Measurements from ENCODE around the gene RPTOR.

The RPTOR gene

DNA sequence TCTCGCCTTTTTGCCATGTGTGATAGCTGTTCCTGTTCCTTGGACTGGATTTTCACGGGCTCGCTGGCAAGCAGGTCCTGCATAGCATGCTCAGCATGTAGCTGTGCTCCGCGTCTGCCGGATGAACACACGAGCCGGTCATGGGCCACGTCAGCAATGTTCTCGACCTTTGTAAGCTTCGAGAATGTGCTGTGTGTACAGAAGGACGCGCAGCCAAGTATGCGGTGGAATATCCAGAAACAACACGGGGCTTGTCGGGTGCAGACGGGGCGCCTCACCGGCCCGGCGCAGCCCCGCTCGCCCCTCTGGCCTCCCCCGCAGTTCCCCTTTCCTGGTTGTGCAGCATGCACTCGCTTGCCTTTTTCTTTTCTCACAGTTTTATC is 42.2 kb downstream of the RPTOR start:
- TF ChIP-seq, protein P1, sequence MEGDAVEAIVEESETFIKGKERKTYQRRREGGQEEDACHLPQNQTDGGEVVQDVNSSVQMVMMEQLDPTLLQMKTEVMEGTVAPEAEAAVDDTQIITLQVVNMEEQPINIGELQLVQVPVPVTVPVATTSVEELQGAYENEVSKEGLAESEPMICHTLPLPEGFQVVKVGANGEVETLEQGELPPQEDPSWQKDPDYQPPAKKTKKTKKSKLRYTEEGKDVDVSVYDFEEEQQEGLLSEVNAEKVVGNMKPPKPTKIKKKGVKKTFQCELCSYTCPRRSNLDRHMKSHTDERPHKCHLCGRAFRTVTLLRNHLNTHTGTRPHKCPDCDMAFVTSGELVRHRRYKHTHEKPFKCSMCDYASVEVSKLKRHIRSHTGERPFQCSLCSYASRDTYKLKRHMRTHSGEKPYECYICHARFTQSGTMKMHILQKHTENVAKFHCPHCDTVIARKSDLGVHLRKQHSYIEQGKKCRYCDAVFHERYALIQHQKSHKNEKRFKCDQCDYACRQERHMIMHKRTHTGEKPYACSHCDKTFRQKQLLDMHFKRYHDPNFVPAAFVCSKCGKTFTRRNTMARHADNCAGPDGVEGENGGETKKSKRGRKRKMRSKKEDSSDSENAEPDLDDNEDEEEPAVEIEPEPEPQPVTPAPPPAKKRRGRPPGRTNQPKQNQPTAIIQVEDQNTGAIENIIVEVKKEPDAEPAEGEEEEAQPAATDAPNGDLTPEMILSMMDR (IDR thresholded peaks at IDR 0.05; ENCODE audit: control insufficient read depth, insufficient read depth, low read depth, low read length, missing control alignments) = no peak
- no peak for DNase-seq (ENCODE audit: low read depth)
- H3K4me3 ChIP-seq (ENCODE audit: control insufficient read depth, low read depth, low read length) = no peak overlapping the region

GRCh38 chr17:80588702-80589383 is 44.2 kb downstream of the RPTOR start:
- TF ChIP-seq, protein P1 (IDR thresholded peaks at IDR 0.05; ENCODE audit: control insufficient read depth, insufficient read depth, low read depth, low read length, missing control alignments) = no peak
- DNase-seq (ENCODE audit: low read depth) = no peak
- no peak overlapping the region for H3K4me3 ChIP-seq (ENCODE audit: control insufficient read depth, low read depth, low read length)

DNA sequence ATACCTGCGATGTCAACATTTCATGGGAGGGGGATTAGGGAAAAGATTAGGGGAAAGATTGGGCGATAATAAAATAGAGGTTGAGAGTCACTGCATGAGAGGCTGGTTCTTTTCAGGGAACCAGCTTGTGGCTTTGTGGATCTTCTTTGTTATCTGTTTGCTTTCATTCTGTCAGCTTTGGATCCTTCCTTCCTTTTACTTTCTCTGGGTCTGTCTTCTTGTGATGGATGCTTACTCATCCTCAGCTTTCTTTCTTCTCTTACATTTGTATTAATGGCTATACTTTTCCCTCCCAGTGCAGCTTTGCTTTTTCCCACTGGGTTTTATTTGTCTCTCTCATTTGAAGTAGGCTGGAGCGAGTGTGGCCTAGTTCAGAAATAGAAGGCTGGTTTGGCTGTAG is 47.1 kb downstream of the RPTOR start:
- DNase-seq (ENCODE audit: low read depth) = no peak
- no peak overlapping the region for H3K4me3 ChIP-seq (ENCODE audit: control insufficient read depth, low read depth, low read length)
- TF ChIP-seq, protein P1 (IDR thresholded peaks at IDR 0.05; ENCODE audit: control insufficient read depth, insufficient read depth, low read depth, low read length, missing control alignments) = no peak

DNA sequence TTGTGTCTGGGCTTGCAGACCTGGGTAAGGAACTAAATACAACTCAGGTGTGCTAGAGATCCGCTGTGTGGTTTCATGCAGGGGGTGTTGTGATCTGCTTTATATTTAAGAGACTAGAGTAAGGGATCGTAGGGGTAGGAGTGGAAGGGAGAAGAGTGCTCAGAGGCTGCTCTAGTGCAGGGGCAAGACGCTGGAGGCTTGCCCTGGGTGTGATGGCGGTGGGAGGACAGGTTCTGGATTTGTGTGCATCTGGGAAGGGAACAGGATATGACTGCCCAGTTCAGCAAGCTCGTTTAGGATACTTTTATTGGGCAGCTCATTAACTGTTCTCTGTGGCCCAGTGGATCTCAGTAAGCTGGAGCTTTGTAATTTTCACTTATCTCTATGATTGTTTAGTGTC is 47.6 kb downstream of the RPTOR start:
- no peak for DNase-seq (ENCODE audit: low read depth)
- TF ChIP-seq, protein P1 (IDR thresholded peaks at IDR 0.05; ENCODE audit: control insufficient read depth, insufficient read depth, low read depth, low read length, missing control alignments) = no peak
- no peak overlapping the region for H3K4me3 ChIP-seq (ENCODE audit: control insufficient read depth, low read depth, low read length)

DNA sequence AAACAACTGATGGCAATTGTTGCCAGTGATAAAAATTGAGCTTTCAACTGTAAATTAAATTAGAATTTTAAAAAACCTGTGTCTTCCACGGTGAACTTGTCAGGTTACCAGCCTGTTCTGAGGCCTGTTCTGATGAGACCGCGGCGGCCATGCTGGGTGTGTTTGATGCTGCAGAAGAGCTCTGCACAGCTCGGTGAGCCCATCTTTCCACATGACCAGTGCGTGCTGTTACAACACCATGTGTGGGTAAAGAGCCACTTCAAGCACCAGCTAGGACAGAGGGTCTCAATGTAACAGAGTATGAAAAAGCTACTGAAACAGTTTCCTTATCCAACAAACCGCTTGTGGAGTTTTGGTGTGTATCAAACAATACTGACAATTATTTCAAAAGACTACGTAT is 48.5 kb downstream of the RPTOR start:
- no peak overlapping the region for H3K4me3 ChIP-seq (ENCODE audit: control insufficient read depth, low read depth, low read length)
- DNase-seq (ENCODE audit: low read depth) = no peak

GRCh38 chr17:80594431-80595269 is 50.0 kb downstream of the RPTOR start:
- DNase-seq (ENCODE audit: low read depth) = no peak
- TF ChIP-seq, protein P1 (IDR thresholded peaks at IDR 0.05; ENCODE audit: control insufficient read depth, insufficient read depth, low read depth, low read length, missing control alignments) = no peak
- no peak overlapping the region for H3K4me3 ChIP-seq (ENCODE audit: control insufficient read depth, low read depth, low read length)

More for the DNA sequence above, 48.5 kb downstream of the RPTOR start:
- TF ChIP-seq, protein P1 (IDR thresholded peaks at IDR 0.05; ENCODE audit: control insufficient read depth, insufficient read depth, low read depth, low read length, missing control alignments) = no peak
